Breast epithelium (tissue), 3 donors: ENCODE measurements around the gene MLXIP.

ENCODE experiments used
- CTCF ChIP-seq, 3 donors: fragments of 450-650 bp; IDR thresholded peaks; one replicate each; pipeline ENCODE4 v1.5.1; 2016 to 2017; ENCODE audit warnings: antibody characterized with exemption in 3 of 3, mild to moderate bottlenecking in 3 of 3, moderate library complexity in 3 of 3
- POLR2AphosphoS5 ChIP-seq, 3 donors: sonication (generic); formaldehyde crosslinking; IDR thresholded peaks; one replicate each; pipeline ENCODE4 v1.6.1; 2017; ENCODE audit warnings: antibody characterized with exemption in 3 of 3

GRCh38 chr12:122155705-122156104, 77.1 kb downstream of the MLXIP start:
- TF ChIP-seq POLR2AphosphoS5 (IDR thresholded peaks at IDR 0.05) (no peak), CTCF (IDR thresholded peaks at IDR 0.05) (no peak)
